CD4-positive, alpha-beta T cell treated with Interleukin-17A for 1 hour (primary cell): Measurements from ENCODE around the gene GAGE2A.
"Not testable (repeated sequence)": the region's sequence is repeated elsewhere in the genome, so short reads cannot be mapped to it uniquely, and the experiment has no call there.

Experiments used
- DNase-seq: peaks from one replicate; pipeline ENCODE4 v3.0.0-alpha.2; 2020

Gene GAGE2A, protein sequence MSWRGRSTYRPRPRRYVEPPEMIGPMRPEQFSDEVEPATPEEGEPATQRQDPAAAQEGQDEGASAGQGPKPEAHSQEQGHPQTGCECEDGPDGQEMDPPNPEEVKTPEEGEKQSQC

DNA sequence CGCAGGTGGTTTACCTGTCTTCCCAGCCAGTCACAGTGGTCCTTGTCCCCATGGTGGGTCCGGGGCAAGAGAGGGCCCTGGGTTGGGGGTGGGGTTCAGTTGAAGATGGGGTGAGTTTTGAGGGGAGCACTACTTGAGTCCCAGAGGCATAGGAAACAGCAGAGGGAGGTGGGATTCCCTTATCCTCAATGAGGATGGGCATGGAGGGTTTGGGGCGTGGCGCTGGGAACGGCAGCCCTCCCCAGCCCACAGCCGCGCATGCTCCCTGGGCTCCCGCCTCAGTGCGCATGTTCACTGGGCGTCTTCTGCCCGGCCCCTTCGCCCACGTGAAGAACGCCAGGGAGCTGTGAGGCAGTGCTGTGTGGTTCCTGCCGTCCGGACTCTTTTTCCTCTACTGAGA is at the start of gene GAGE2A:
TSS of gene GAGE2A (plus strand) at position 301 of the 400 bp plus-strand sequence. CDS start 1,155 bp downstream, outside the sequence.
- DNase-seq, result not testable (repeated sequence)

DNA sequence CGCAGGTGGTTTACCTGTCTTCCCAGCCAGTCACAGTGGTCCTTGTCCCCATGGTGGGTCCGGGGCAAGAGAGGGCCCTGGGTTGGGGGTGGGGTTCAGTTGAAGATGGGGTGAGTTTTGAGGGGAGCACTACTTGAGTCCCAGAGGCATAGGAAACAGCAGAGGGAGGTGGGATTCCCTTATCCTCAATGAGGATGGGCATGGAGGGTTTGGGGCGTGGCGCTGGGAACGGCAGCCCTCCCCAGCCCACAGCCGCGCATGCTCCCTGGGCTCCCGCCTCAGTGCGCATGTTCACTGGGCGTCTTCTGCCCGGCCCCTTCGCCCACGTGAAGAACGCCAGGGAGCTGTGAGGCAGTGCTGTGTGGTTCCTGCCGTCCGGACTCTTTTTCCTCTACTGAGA is 47.9 kb upstream of the GAGE2A start, which contains the start of gene GAGE12D:
TSS of gene GAGE12D (plus strand) at position 301 of the 400 bp plus-strand sequence. CDS start 1,155 bp downstream, outside the sequence.
- DNase-seq, result not testable (repeated sequence)

DNA sequence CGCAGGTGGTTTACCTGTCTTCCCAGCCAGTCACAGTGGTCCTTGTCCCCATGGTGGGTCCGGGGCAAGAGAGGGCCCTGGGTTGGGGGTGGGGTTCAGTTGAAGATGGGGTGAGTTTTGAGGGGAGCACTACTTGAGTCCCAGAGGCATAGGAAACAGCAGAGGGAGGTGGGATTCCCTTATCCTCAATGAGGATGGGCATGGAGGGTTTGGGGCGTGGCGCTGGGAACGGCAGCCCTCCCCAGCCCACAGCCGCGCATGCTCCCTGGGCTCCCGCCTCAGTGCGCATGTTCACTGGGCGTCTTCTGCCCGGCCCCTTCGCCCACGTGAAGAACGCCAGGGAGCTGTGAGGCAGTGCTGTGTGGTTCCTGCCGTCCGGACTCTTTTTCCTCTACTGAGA is 38.3 kb upstream of the GAGE2A start, which contains the start of gene GAGE12E:
TSS of gene GAGE12E (plus strand) at position 301 of the 400 bp plus-strand sequence. CDS start 1,155 bp downstream, outside the sequence.
- DNase-seq, result not testable (repeated sequence)

DNA sequence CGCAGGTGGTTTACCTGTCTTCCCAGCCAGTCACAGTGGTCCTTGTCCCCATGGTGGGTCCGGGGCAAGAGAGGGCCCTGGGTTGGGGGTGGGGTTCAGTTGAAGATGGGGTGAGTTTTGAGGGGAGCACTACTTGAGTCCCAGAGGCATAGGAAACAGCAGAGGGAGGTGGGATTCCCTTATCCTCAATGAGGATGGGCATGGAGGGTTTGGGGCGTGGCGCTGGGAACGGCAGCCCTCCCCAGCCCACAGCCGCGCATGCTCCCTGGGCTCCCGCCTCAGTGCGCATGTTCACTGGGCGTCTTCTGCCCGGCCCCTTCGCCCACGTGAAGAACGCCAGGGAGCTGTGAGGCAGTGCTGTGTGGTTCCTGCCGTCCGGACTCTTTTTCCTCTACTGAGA is 28.8 kb upstream of the GAGE2A start, which contains the start of gene GAGE12F:
TSS of gene GAGE12F (plus strand) at position 301 of the 400 bp plus-strand sequence. CDS start 1,155 bp downstream, outside the sequence.
- not testable (repeated sequence) for DNase-seq

DNA sequence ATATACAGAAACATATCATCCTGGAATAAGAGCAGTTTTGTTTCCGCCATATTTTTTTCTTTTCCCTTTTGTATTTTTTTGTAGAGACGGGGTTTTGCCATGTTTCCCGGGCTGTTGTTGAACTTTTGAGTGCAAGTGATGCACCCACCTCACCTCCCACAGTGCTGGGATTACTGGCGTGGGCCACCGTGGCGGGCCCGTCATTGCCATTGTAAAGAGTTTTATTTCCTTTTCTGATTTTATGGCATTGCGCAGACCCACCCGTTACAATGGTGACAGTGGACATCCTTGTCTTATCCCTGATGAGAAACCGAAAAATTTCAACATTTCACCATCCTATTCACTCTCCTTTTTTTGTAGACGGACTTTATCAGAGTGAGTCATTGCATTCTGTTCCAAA is 20.6 kb upstream of the GAGE2A start:
- not testable (repeated sequence) for DNase-seq

DNA sequence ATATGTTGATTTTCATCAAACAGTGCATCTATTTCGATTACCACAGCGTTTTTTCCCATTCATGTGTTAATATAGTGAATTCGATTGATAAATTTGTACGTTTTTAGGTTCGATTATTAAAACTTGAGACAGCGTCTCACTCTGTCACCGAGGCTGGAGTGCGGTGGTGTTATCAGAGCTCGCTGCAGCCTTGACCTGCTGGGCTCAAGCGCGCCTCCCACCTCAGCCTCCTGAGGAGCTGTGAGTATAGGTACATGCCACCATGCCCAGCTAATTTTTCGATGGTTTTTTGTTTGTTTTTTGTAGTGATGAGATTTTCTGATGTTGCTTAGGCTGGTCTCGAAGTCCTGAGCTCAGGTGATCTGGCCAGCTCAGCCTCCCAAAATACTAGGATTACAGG is 20.1 kb upstream of the GAGE2A start:
- not testable (repeated sequence) for DNase-seq

DNA sequence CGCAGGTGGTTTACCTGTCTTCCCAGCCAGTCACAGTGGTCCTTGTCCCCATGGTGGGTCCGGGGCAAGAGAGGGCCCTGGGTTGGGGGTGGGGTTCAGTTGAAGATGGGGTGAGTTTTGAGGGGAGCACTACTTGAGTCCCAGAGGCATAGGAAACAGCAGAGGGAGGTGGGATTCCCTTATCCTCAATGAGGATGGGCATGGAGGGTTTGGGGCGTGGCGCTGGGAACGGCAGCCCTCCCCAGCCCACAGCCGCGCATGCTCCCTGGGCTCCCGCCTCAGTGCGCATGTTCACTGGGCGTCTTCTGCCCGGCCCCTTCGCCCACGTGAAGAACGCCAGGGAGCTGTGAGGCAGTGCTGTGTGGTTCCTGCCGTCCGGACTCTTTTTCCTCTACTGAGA is 19.2 kb upstream of the GAGE2A start, which contains the start of gene GAGE12G:
TSS of gene GAGE12G (plus strand) at position 301 of the 400 bp plus-strand sequence. CDS start 1,155 bp downstream, outside the sequence.
- not testable (repeated sequence) for DNase-seq

DNA sequence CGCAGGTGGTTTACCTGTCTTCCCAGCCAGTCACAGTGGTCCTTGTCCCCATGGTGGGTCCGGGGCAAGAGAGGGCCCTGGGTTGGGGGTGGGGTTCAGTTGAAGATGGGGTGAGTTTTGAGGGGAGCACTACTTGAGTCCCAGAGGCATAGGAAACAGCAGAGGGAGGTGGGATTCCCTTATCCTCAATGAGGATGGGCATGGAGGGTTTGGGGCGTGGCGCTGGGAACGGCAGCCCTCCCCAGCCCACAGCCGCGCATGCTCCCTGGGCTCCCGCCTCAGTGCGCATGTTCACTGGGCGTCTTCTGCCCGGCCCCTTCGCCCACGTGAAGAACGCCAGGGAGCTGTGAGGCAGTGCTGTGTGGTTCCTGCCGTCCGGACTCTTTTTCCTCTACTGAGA is 9.6 kb upstream of the GAGE2A start, which contains the start of gene GAGE12H:
TSS of gene GAGE12H (plus strand) at position 301 of the 400 bp plus-strand sequence. CDS start 1,155 bp downstream, outside the sequence.
- DNase-seq, result not testable (repeated sequence)

DNA sequence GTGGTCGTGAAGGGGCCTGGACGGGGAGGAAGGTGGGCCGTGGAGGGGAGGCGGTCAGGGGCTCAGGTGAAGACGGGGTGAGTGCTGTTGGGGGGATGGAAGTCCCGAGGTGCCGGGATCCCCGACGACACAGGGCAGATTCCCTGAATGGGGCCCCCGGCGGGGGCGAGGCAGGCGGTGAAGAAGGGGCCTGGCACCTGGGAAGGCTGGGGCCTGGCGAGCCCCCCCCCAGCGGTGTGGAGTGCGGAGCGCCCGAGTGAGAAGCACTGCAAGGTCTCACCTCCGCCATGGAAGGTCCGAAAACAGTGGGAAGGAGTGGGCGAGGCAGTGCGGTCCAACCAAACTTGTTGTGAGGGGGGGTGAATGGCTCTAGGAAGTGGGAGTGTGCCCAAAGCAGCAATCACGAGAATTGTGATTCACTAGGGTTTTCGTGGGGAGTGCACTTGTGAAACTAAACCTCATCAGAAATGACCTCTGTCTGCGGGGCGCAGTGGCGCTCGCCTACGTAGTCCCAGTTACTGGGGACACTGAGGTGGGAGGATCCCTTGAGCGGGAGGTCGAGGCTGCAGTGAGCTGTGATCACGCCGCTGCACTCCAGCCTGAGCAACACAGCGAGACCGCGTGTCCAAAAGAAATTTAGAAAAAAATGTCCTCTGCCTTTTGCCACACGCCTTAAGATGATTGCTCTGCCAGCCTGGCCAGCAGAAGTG is 628 bp downstream of the GAGE2A start:
- not testable (repeated sequence) for DNase-seq

DNA sequence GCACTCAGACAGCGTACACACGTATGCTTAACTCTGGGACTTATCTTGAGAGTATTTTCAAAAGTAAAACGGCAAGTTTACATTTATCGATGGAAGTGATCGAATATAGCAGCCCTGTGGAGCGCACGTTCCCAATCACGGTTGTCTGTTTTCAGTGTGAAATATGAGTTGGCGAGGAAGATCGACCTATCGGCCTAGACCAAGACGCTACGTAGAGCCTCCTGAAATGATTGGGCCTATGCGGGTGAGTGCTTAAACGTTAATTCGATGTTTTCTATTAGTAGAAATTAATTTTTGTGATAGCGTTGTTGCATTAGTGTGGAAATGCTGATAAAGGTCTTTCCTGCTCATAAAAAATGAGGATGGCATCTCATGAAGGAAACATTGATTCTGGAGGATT is 1.2 kb downstream of the GAGE2A start:
- not testable (repeated sequence) for DNase-seq

DNA sequence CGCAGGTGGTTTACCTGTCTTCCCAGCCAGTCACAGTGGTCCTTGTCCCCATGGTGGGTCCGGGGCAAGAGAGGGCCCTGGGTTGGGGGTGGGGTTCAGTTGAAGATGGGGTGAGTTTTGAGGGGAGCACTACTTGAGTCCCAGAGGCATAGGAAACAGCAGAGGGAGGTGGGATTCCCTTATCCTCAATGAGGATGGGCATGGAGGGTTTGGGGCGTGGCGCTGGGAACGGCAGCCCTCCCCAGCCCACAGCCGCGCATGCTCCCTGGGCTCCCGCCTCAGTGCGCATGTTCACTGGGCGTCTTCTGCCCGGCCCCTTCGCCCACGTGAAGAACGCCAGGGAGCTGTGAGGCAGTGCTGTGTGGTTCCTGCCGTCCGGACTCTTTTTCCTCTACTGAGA is 9.4 kb downstream of the GAGE2A start, which contains the start of gene GAGE1:
TSS of gene GAGE1 (plus strand) at position 301 of the 400 bp plus-strand sequence. CDS start 1,155 bp downstream, outside the sequence.
- not testable (repeated sequence) for DNase-seq

DNA sequence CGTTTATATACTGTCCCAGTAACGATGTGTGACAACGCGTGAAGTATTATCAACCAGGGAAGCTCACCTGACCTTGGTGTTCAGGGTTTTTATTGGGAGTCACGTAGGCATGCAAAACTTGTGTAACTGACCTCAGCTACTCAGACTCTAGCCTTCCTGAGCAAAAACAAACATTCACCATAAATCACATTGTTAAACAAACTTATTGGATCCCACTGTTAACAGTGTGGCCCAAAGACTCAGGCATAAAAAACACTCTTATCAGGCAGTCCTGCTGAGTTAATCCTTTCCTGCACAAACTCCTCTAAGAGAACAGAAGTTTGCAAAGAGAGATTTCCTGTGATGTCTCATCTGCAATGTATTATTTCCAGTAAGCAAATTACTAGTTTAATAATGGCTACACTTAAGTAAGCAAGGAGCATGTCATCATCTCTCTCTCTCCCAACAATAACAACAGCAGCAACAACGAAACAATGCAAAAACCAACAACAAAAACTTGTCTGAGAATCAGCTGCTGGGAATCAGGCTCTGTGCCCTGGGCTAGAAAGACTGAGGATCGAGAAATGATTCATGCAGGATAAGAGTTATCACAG is 21.5 kb downstream of the GAGE2A start:
- no peak for DNase-seq

DNA sequence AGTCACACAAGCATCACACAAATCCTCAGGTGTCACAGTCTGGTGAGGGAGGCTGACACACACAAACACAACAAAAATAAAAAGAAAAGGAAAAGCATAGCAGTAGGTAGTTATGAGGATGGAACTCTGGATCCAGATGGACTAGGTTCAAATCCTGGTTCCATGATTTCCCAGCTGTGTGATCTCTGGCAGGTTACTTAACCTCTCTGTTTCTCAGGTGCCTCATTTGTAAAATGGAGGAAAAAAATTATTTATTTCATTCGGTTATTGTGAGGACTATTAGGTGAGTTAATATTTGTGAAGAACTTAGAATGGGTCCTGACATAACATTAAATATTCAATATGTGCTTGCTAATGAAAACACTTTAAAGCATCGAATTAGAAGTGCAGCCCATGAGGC is 29.3 kb downstream of the GAGE2A start:
- no peak for DNase-seq

DNA sequence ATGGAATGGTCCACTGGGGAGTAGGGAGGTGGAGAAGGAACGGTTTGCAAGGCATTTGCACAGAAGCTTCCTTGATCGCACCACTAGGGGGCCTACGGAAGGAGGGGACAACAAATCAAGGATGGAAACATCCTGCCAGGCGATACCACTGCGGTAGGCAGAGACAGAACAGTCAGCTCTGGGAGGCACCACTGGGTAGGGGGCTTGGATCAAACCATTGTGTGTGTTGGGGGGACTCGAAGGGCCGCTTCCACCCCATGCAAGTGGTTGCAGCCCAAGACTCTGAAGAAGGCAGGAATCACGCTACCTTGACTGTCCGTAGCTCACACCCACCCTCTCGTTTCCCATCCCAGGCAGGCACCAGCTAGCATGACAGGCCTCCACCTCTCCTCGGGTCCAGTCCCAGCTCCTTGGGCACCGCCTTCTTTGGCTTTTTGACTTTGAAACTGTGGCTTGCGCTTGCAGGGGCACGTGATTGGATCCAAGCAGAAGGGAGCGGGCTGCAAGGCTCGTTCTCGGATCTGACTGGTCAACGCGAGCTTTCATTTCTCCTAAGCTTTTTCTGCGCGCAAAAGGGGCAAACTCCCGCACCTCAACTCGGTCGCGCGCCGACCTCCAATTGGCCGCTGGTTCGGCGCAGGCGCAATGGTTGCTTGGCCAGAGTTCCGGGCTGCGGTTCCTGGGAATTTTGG is 37.9 kb downstream of the GAGE2A start:
- peak; percentile 19 for DNase-seq

DNA sequence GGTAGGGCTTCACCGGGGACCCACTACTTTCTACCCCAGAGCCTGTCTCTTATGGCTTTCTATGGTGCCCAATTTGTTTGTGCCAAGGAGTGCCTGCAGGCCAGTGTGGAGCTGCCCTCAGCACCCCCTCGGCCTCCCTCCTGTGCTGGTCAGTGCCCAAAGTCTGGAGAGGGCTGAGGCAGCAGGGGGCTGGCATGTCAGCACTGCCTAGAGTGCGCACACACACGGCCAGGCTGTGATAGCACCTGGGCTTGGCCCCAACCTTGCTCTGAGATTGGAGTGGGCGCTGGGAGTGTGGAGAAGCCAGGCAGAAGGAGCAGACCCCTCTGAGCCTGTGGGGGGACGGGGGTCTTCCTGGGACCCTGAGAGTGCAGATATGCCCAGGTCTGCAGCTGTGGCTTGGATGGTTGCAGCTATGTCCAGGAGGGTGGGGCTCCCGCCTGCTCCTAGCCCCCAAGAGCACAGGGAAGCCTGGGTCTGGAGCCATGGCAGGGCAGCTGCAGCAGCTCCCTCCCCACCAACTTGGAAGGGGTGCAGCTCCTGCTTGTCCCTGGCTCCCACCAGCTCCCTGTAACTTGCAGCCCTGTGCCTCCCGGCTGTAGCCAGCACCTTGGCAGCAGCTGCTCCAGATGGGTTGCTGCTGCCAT is 55.8 kb downstream of the GAGE2A start:
- no peak for DNase-seq
